Transverse colon (tissue), 3 donors: Measurements from ENCODE around the gene COG2.

Experiments used
- CTCF ChIP-seq, 5 experiments: fragments of 200-600 bp in 3 of 5; fragments of 450-650 bp in 2 of 5; sonication (generic) in 3 of 5; IDR thresholded peaks; 1 replicate in 2 of 5; 2 replicates in 3 of 5; pipeline ENCODE4 v1.5.1; 2016 to 2017; ENCODE audit warnings: antibody characterized with exemption in 5 of 5, inconsistent platforms in 3 of 5, mild to moderate bottlenecking in 2 of 5, moderate library complexity in 1 of 5
- EP300 ChIP-seq: sonication (generic); formaldehyde crosslinking; IDR thresholded peaks from one replicate; pipeline ENCODE4 v1.6.1; 2017; ENCODE audit warnings: antibody characterized with exemption, low read depth

GRCh38 chr1:230647321-230647720 is 5.0 kb downstream of the COG2 start:
- TF ChIP-seq CTCF (IDR thresholded peaks at IDR 0.05) (no peak), EP300 (no peak)
